Activated B cell treated with CpG ODN at 0.5 μM for 24 hours (primary cell): ENCODE results near the gene R3HDM4. TPM values are rescaled to one million over a fixed set of nuclear protein-coding genes. Genes with fewer than 3 reads are reported as not detected.

Experiments
- ATAC-seq: fragments of 200-7000 bp; cut with Tn5 transposase; one replicate; pipeline ENCODE4 v1.10.0; 2021; ENCODE audit warnings: low read depth, mild to moderate bottlenecking, moderate library complexity
- CTCF ChIA-PET: fragments of 350-600 bp; sonication (Branson Sonifier 250); formaldehyde crosslinking; loops from one replicate; lab custom pipeline; 2021; ENCODE audit warnings: antibody characterized with exemption; lab: Charles Lee
- POLR2A ChIA-PET: fragments of 350-600 bp; sonication (Branson Sonifier 250); formaldehyde crosslinking; loops from one replicate; lab custom pipeline; 2021; ENCODE audit warnings: antibody characterized with exemption; lab: Charles Lee
- DNase-seq: peaks from one replicate; pipeline ENCODE4 v3.0.0; 2022
- H3K27ac Mint-ChIP-seq: one replicate; pipeline ENCODE4 v1.8.0; 2020; ENCODE audit warnings: mixed read lengths
- H3K27me3 Mint-ChIP-seq: one replicate; pipeline ENCODE4 v1.8.0; 2021; ENCODE audit warnings: mixed read lengths
- H3K36me3 Mint-ChIP-seq: one replicate; pipeline ENCODE4 v1.8.0; 2021; ENCODE audit warnings: low read depth, mixed read lengths
- H3K4me1 Mint-ChIP-seq: one replicate; pipeline ENCODE4 v1.8.0; 2021; ENCODE audit warnings: mixed read lengths
- H3K4me3 Mint-ChIP-seq: one replicate; pipeline ENCODE4 v1.8.0; 2020; ENCODE audit warnings: mild to moderate bottlenecking, mixed read lengths
- H3K9me3 Mint-ChIP-seq: one replicate; pipeline ENCODE4 v1.8.0; 2020; ENCODE audit warnings: mixed read lengths
- intact Hi-C: fragments of 100-400 bp; cut with micrococcal nuclease; formaldehyde crosslinking; loops from one replicate; pipeline ENCODE4 v1.15.1; 2024
- total RNA-seq: library from RNA; stranded (reverse); gene quantifications from 2 replicates; pipeline ENCODE4 v1.2.3, GENCODE V29; 2022
- TF ChIP-seq, protein P1 (sequence below): fragments of 200-600 bp; IDR thresholded peaks from one replicate; pipeline ENCODE4 v1.8.0; 2022; ENCODE audit warnings: antibody characterized with exemption, mild to moderate bottlenecking

The R3HDM4 gene
- total RNA-seq, 1 donor from 2014 or later: 189 TPM

- no peaks in the 10 kb centered on the region for H3K9me3 Mint-ChIP-seq
- TF ChIP-seq, protein P1, sequence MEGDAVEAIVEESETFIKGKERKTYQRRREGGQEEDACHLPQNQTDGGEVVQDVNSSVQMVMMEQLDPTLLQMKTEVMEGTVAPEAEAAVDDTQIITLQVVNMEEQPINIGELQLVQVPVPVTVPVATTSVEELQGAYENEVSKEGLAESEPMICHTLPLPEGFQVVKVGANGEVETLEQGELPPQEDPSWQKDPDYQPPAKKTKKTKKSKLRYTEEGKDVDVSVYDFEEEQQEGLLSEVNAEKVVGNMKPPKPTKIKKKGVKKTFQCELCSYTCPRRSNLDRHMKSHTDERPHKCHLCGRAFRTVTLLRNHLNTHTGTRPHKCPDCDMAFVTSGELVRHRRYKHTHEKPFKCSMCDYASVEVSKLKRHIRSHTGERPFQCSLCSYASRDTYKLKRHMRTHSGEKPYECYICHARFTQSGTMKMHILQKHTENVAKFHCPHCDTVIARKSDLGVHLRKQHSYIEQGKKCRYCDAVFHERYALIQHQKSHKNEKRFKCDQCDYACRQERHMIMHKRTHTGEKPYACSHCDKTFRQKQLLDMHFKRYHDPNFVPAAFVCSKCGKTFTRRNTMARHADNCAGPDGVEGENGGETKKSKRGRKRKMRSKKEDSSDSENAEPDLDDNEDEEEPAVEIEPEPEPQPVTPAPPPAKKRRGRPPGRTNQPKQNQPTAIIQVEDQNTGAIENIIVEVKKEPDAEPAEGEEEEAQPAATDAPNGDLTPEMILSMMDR: no peak
- H3K4me1 Mint-ChIP-seq: peaks cover 54% of the 10 kb centered on the region
- no peak for DNase-seq
- H3K36me3 Mint-ChIP-seq: peaks cover 22% of the 10 kb centered on the region
- POLR2A ChIA-PET: interaction anchor here (0.5 to 1.7 kb wide), 2 partner anchors 12 to 474 kb away, joined by 3 to 8 read pairs; no protein-coding TSS in a partner anchor
- peak; percentile 15 for ATAC-seq
- H3K27ac Mint-ChIP-seq: no peak overlapping the region
- intact Hi-C loops: no loop called here
- CTCF ChIA-PET: interaction anchor here (0.9 kb wide), 1 partner anchor 34 kb away, joined by 3 read pairs; no protein-coding TSS in a partner anchor
- no peaks in the 10 kb centered on the region for H3K27me3 Mint-ChIP-seq
- no peak overlapping the region for H3K4me3 Mint-ChIP-seq
Measured at GRCh38 chr19:934865-935479, 22.0 kb upstream of the R3HDM4 start.

GRCh38 chr19:934197-934840, 21.3 kb upstream of the R3HDM4 start:
- Mint-ChIP-seq H3K27ac (no peak overlapping the region), H3K27me3 (no peaks in the 10 kb centered on the region), H3K4me1 (peaks cover 48% of the 10 kb centered on the region), H3K4me3 (no peak overlapping the region), H3K9me3 (no peaks in the 10 kb centered on the region), H3K36me3 (peaks cover 24% of the 10 kb centered on the region)
- ChIA-PET CTCF (interaction anchor here (0.9 kb wide), 1 partner anchor 35 kb away, joined by 3 read pairs; no protein-coding TSS in a partner anchor), POLR2A (interaction anchor here (0.5 to 1.9 kb wide), 5 partner anchors 10 to 474 kb away, joined by 3 to 8 read pairs (median 4); no protein-coding TSS in a partner anchor)
- ATAC-seq (no peak), DNase-seq (no peak)
- intact Hi-C loops: no loop called here
- TF ChIP-seq, protein P1: no peak

- ATAC-seq (no peak), DNase-seq (no peak)
- peak overlapping the region; percentile 35 for H3K27ac Mint-ChIP-seq
- CTCF ChIA-PET: no interaction called here
- H3K36me3 Mint-ChIP-seq: peaks cover 26% of the 10 kb centered on the region
- H3K4me3 Mint-ChIP-seq: no peak overlapping the region
- H3K27me3 Mint-ChIP-seq: no peaks in the 10 kb centered on the region
- TF ChIP-seq, protein P1: no peak
- H3K4me1 Mint-ChIP-seq: peaks cover 48% of the 10 kb centered on the region
- POLR2A ChIA-PET: interaction anchor here (0.6 to 1.9 kb wide), 4 partner anchors 8 to 242 kb away, joined by 4 to 14 read pairs (median 6); no protein-coding TSS in a partner anchor
- intact Hi-C loops: no loop called here
- no peaks in the 10 kb centered on the region for H3K9me3 Mint-ChIP-seq
Measured at GRCh38 chr19:933553-933882, 20.5 kb upstream of the R3HDM4 start.

GRCh38 chr19:932648-933552, 19.9 kb upstream of the R3HDM4 start:
- peak overlapping the region; percentile 72 for H3K4me3 Mint-ChIP-seq
- H3K4me1 Mint-ChIP-seq: peaks cover 41% of the 10 kb centered on the region
- TF ChIP-seq, protein P1: no peak
- intact Hi-C loops: no loop called here
- peaks cover 24% of the 10 kb centered on the region for H3K36me3 Mint-ChIP-seq
- ATAC-seq (peak; percentile 36), DNase-seq (no peak)
- H3K27me3 Mint-ChIP-seq: no peaks in the 10 kb centered on the region
- peak overlapping the region; percentile 79 for H3K27ac Mint-ChIP-seq
- ChIA-PET CTCF (interaction anchor here (2.1 kb wide), 1 partner anchor 49 kb away, joined by 5 read pairs; no protein-coding TSS in a partner anchor), POLR2A (interaction anchor here (0.6 to 1.9 kb wide), 7 partner anchors 9 to 136 kb away, joined by 3 to 14 read pairs (median 6); partner anchors contain the start of genes PTBP1 and WDR18)
- no peaks in the 10 kb centered on the region for H3K9me3 Mint-ChIP-seq
